SU-DHL-6 (cell line): Measurements from ENCODE around the gene ITGA1.

Experiments
- EZH2phosphoT487 ChIP-seq: fragments of 200-600 bp; sonication (generic), shearing (Covaris generic); conservative IDR thresholded peaks from 2 replicates; pipeline ENCODE4 v1.6.1; 2018; ENCODE audit warnings: mild to moderate bottlenecking, antibody characterized with exemption, low read length, moderate library complexity, mixed read lengths
- TF ChIP-seq, protein P1 (sequence below): fragments of 200-600 bp; sonication (generic); IDR thresholded peaks from one replicate; pipeline ENCODE4 v1.5.1; 2017; ENCODE audit warnings: antibody characterized with exemption, mild to moderate bottlenecking, low read length, moderate library complexity; ENCODE audit not compliant: insufficient read depth, poor library complexity, severe bottlenecking

DNA sequence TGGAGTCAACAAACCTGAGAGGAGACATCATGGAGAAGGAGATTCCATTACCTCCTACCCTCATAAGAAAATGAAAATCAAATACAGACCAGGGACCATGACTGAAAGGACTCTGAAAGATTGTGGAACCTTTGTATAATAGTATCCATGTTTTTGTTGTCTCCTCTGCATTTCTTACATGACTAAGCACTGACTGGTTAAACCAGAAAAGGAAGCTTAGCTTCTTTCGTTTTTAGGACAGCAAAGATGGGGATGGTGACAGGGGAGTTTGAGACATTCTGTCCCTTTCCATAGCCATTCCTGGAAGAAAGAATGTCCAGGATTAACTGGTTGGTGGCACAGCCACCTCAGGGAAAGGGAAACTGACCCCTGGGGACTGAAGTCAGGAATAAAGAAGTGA, 22.2 kb downstream of the ITGA1 start:
- TF ChIP-seq, protein P1, sequence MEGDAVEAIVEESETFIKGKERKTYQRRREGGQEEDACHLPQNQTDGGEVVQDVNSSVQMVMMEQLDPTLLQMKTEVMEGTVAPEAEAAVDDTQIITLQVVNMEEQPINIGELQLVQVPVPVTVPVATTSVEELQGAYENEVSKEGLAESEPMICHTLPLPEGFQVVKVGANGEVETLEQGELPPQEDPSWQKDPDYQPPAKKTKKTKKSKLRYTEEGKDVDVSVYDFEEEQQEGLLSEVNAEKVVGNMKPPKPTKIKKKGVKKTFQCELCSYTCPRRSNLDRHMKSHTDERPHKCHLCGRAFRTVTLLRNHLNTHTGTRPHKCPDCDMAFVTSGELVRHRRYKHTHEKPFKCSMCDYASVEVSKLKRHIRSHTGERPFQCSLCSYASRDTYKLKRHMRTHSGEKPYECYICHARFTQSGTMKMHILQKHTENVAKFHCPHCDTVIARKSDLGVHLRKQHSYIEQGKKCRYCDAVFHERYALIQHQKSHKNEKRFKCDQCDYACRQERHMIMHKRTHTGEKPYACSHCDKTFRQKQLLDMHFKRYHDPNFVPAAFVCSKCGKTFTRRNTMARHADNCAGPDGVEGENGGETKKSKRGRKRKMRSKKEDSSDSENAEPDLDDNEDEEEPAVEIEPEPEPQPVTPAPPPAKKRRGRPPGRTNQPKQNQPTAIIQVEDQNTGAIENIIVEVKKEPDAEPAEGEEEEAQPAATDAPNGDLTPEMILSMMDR, result no peak
- no peak for TF ChIP-seq EZH2phosphoT487
